M059J (cell line): ENCODE measurements around the gene MTMR8. TPM values are rescaled to one million over a fixed set of nuclear protein-coding genes. Genes with fewer than 3 reads are reported as not detected.

Experiments used
- DNase-seq: peaks from one replicate; pipeline ENCODE4 v3.0.0-alpha.2; 2012; ENCODE audit warnings: low read depth
- total RNA-seq: library from RNA; depleted of rRNA; stranded (reverse); fragments of >200 nt; shearing (Covaris generic); gene quantifications from 2 replicates; pipeline ENCODE4 v1.2.3, GENCODE V29; 2014; rRNA removed

MTMR8 gene
- total RNA-seq, 1 experiment from 2014 or later = not detected

- DNase-seq = no peak
Measured at GRCh38 chrX:64306712-64307111, 88.5 kb downstream of the MTMR8 start.

- DNase-seq = no peak
Measured at GRCh38 chrX:64291123-64291522, 104.1 kb downstream of the MTMR8 start.

GRCh38 chrX:64265265-64265664, 130.0 kb downstream of the MTMR8 start:
- no peak for DNase-seq

DNA sequence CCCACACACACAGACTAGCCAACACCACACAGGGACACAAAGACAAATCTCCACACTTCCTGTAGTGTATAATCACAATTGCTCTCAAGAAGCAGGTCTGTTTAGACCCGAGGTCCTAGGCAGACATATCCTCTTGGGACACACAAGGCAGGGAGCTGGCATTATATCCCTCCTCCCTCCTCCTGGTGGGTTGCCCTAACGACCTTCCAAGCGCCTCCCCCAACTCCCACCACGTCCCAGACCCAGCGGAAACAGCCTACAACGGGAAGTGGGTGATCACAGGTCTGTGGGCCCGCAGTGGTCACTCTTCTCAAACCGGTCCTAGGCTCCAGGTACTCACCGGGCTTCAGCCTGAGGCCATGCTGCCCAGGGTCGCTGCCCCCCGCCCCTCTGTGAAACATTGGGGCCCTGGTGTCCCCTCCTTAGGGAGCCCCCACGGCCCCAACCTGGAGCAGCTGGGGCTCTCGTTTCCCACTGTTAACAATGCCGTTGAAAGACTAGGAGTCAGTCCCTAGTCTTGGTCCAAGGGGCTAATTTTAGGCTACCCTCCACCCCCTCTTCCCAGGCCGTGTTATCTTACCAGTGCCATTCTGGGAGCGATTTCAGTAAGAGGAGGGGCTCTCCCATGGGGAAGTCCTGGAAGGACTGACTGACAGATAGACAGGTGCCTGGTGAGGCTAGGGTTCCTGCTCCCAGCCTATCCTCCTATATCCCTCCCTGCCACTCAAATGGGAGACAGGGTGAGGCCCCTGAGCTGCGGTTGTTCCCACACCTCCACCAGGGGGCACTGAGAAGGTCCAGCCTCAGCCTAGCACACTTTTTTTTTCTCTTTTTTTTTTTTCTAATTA, 164.9 kb downstream of the MTMR8 start, which contains the start of gene ASB12:
Gene ASB12, minus strand, starts transcription at position 485 of the 848 bp plus-strand sequence. CDS start 4,957 bp downstream, outside the sequence.
- DNase-seq = no peak

GRCh38 chrX:64229154-64229553, 166.1 kb downstream of the MTMR8 start:
- DNase-seq = no peak

Other genes starting within 250 kb of the MTMR8 start
- 3.4 and 5.3 TPM in 2 replicates for gene AMER1, start 189.7 kb downstream of the MTMR8 start, total RNA-seq
- not detected in 2 replicates for gene ASB12, start 164.8 kb downstream of the MTMR8 start, total RNA-seq